Measurements from ENCODE around the gene CHCHD3.

DNA sequence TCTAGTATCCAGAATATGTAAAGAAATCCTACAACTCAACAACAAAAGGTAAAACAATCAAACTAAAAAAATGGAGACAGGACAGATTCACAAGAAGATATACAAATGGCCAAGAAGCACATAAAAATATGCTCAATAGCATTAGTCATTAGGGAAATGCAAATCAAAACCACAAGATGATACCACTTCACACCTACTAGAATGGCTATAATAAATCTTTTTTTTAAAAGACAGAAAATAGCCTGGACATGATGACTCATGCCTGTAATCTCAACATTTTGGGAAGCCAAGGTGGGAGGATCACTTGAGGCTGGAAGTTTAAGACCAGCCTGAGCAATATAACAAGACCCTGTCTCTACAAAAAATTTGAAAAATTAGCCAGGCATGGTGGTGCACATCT is 27.9 kb upstream of the CHCHD3 start:
- TF ChIP-seq, protein P1, sequence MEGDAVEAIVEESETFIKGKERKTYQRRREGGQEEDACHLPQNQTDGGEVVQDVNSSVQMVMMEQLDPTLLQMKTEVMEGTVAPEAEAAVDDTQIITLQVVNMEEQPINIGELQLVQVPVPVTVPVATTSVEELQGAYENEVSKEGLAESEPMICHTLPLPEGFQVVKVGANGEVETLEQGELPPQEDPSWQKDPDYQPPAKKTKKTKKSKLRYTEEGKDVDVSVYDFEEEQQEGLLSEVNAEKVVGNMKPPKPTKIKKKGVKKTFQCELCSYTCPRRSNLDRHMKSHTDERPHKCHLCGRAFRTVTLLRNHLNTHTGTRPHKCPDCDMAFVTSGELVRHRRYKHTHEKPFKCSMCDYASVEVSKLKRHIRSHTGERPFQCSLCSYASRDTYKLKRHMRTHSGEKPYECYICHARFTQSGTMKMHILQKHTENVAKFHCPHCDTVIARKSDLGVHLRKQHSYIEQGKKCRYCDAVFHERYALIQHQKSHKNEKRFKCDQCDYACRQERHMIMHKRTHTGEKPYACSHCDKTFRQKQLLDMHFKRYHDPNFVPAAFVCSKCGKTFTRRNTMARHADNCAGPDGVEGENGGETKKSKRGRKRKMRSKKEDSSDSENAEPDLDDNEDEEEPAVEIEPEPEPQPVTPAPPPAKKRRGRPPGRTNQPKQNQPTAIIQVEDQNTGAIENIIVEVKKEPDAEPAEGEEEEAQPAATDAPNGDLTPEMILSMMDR (conservative IDR thresholded peaks at IDR 0.05; ENCODE audit: low read depth, low read length) = no peak
- no peak for TF ChIP-seq EZH2 (IDR thresholded peaks at IDR 0.05; ENCODE audit: low read length, unreplicated experiment)
